GM21825 (cell line): ENCODE data around the gene KLF13.

Source experiments
- ATAC-seq: cut with Tn5 transposase; IDR thresholded peaks from one replicate; pipeline ENCODE4 v1.9.1; 2021; ENCODE audit warnings: mild to moderate bottlenecking, moderate library complexity; ENCODE audit not compliant: unreplicated experiment

The KLF13 gene

GRCh38 chr15:31397851-31398661 is 71.4 kb downstream of the KLF13 start:
- ATAC-seq = no peak

- no peak for ATAC-seq
Observed at GRCh38 chr15:31398677-31399301, 72.2 kb downstream of the KLF13 start.

GRCh38 chr15:31399544-31400171 is 73.0 kb downstream of the KLF13 start:
- no peak for ATAC-seq

- no peak for ATAC-seq
Observed at GRCh38 chr15:31400222-31400927, 73.7 kb downstream of the KLF13 start.

- ATAC-seq = no peak
Observed at GRCh38 chr15:31401282-31401681, 74.6 kb downstream of the KLF13 start.

- no peak for ATAC-seq
Observed at GRCh38 chr15:31402003-31402402, 75.4 kb downstream of the KLF13 start.

GRCh38 chr15:31402511-31403056 is 75.9 kb downstream of the KLF13 start:
- no peak for ATAC-seq

GRCh38 chr15:31403096-31403495 is 76.5 kb downstream of the KLF13 start:
- no peak for ATAC-seq

- ATAC-seq = no peak
Observed at GRCh38 chr15:31403606-31404005, 77.0 kb downstream of the KLF13 start.

- no peak for ATAC-seq
Observed at GRCh38 chr15:31404345-31404744, 77.7 kb downstream of the KLF13 start.

- no peak for ATAC-seq
Observed at GRCh38 chr15:31405200-31405920, 78.7 kb downstream of the KLF13 start.

- no peak for ATAC-seq
Observed at GRCh38 chr15:31407376-31407775, 80.7 kb downstream of the KLF13 start.

GRCh38 chr15:31407851-31408250 is 81.2 kb downstream of the KLF13 start:
- ATAC-seq = no peak

- no peak for ATAC-seq
Observed at GRCh38 chr15:31408724-31409123, 82.1 kb downstream of the KLF13 start.

- no peak for ATAC-seq
Observed at GRCh38 chr15:31409171-31409570, 82.5 kb downstream of the KLF13 start.

GRCh38 chr15:31412824-31413223 is 86.2 kb downstream of the KLF13 start:
- no peak for ATAC-seq

- ATAC-seq = no peak
Observed at GRCh38 chr15:31415201-31415600, 88.6 kb downstream of the KLF13 start.

- no peak for ATAC-seq
Observed at GRCh38 chr15:31419820-31420219, 93.2 kb downstream of the KLF13 start.

- no peak for ATAC-seq
Observed at GRCh38 chr15:31427411-31427810, 100.8 kb downstream of the KLF13 start.
